OCI-LY3 (cell line): Measurements from ENCODE around the gene RDH14.

Experiments used
- H2AFZ ChIP-seq: fragments of 200-600, 300-600 bp; shearing (Covaris generic); 2 replicates; pipeline ENCODE4 v1.6.0; 2014; ENCODE audit warnings: antibody characterized with exemption, low read depth, low read length
- H3K27ac ChIP-seq: fragments of 200-600, 300-600 bp; sonication (generic); 2 replicates; pipeline ENCODE4 v1.5.1; 2014; ENCODE audit warnings: mild to moderate bottlenecking, low read length, moderate library complexity, mixed read lengths
- H3K27me3 ChIP-seq: fragments of 200-600, 300-600 bp; sonication (generic); 2 replicates; pipeline ENCODE4 v1.6.1; 2014; ENCODE audit warnings: low read depth, low read length, mixed read lengths
- H3K36me3 ChIP-seq: fragments of 200-600, 300-600 bp; sonication (generic); replicated peaks from 2 replicates; pipeline ENCODE3; 2014; ENCODE audit warnings: low read depth, low read length, mixed read lengths
- H3K4me1 ChIP-seq: fragments of 300-600, 200-600 bp; sonication (generic); 2 replicates; pipeline ENCODE4 v1.6.1; 2014; ENCODE audit warnings: low read length, mixed read lengths
- H3K4me2 ChIP-seq: fragments of 200-600, 300-600 bp; sonication (generic); 2 replicates; pipeline ENCODE4 v1.6.1; 2014; ENCODE audit warnings: low read length, mixed read lengths
- H3K4me3 ChIP-seq: fragments of 300-600, 200-600 bp; sonication (generic); 2 replicates; pipeline ENCODE4 v1.5.1; 2014; ENCODE audit warnings: antibody characterized with exemption, mild to moderate bottlenecking, low read length, moderate library complexity
- H3K79me2 ChIP-seq: fragments of 300-600, 200-600 bp; shearing (Covaris generic); 2 replicates; pipeline ENCODE4 v1.6.1; 2014; ENCODE audit warnings: mild to moderate bottlenecking, low read length, mixed read lengths
- H3K9ac ChIP-seq: fragments of 300-600, 200-600 bp; shearing (Covaris generic); 2 replicates; pipeline ENCODE4 v1.6.0; 2014; ENCODE audit warnings: mild to moderate bottlenecking, low read length, moderate library complexity
- H3K9me3 ChIP-seq: fragments of 200-600, 300-600 bp; shearing (Covaris generic); 2 replicates; pipeline ENCODE4 v1.6.1; 2014; ENCODE audit warnings: low read length, mixed read lengths; ENCODE audit not compliant: insufficient read depth
- H4K20me1 ChIP-seq: fragments of 200-600, 300-600 bp; sonication (generic); 2 replicates; pipeline ENCODE4 v1.6.1; 2016; ENCODE audit warnings: low read length, mixed read lengths; ENCODE audit not compliant: insufficient read depth
- EZH2phosphoT487 ChIP-seq: fragments of 200-600 bp; shearing (Covaris generic); IDR thresholded peaks from 2 replicates; pipeline ENCODE4 v1.6.1; 2018; ENCODE audit warnings: antibody characterized with exemption, mixed run types, low read depth
- TF ChIP-seq, protein P1 (sequence below): fragments of 200-600, 300-600 bp; sonication (generic); IDR thresholded peaks from 2 replicates; pipeline ENCODE4 v1.5.1; 2014; ENCODE audit warnings: antibody characterized with exemption, low read length, low read depth

Gene RDH14, protein sequence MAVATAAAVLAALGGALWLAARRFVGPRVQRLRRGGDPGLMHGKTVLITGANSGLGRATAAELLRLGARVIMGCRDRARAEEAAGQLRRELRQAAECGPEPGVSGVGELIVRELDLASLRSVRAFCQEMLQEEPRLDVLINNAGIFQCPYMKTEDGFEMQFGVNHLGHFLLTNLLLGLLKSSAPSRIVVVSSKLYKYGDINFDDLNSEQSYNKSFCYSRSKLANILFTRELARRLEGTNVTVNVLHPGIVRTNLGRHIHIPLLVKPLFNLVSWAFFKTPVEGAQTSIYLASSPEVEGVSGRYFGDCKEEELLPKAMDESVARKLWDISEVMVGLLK

GRCh38 chr2:18560031-18560796 is at the start of gene RDH14:
Gene RDH14 (minus strand): TSS chr2:18560653. CDS start chr2:18560572, 81 bp downstream.
- no peak for TF ChIP-seq EZH2phosphoT487
- TF ChIP-seq, protein P1, sequence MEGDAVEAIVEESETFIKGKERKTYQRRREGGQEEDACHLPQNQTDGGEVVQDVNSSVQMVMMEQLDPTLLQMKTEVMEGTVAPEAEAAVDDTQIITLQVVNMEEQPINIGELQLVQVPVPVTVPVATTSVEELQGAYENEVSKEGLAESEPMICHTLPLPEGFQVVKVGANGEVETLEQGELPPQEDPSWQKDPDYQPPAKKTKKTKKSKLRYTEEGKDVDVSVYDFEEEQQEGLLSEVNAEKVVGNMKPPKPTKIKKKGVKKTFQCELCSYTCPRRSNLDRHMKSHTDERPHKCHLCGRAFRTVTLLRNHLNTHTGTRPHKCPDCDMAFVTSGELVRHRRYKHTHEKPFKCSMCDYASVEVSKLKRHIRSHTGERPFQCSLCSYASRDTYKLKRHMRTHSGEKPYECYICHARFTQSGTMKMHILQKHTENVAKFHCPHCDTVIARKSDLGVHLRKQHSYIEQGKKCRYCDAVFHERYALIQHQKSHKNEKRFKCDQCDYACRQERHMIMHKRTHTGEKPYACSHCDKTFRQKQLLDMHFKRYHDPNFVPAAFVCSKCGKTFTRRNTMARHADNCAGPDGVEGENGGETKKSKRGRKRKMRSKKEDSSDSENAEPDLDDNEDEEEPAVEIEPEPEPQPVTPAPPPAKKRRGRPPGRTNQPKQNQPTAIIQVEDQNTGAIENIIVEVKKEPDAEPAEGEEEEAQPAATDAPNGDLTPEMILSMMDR: no peak
- H3K27ac ChIP-seq: peak within 1 kb of the TSS; percentile 66
- H3K4me2 ChIP-seq: peak within 1 kb of the TSS; percentile 90
- H3K9ac ChIP-seq: peak within 1 kb of the TSS; percentile 80
- H4K20me1 ChIP-seq: peaks cover 7% of the 10 kb centered on the region
- peaks cover 31% of the 10 kb centered on the region for H3K79me2 ChIP-seq
- H2AFZ ChIP-seq: peak within 1 kb of the TSS; percentile 95
- H3K4me3 ChIP-seq: peak within 1 kb of the TSS; percentile 84
- peaks cover 8% of the 10 kb centered on the region for H3K36me3 ChIP-seq
- H3K4me1 ChIP-seq: peaks cover 7% of the 10 kb centered on the region
- H3K27me3 ChIP-seq: no peaks in the 10 kb centered on the region
- no peaks in the 10 kb centered on the region for H3K9me3 ChIP-seq

GRCh38 chr2:18610090-18610489 is 49.6 kb upstream of the RDH14 start:
- Histone ChIP-seq H3K9me3 (no peaks in the 10 kb centered on the region), H4K20me1 (no peaks in the 10 kb centered on the region), H3K4me1 (peaks cover 14% of the 10 kb centered on the region), H3K4me3 (no peak overlapping the region), H3K36me3 (no peaks in the 10 kb centered on the region), H3K4me2 (no peak overlapping the region), H3K9ac (no peak overlapping the region), H2AFZ (no peak overlapping the region), H3K27ac (no peak overlapping the region), H3K27me3 (no peaks in the 10 kb centered on the region), H3K79me2 (no peaks in the 10 kb centered on the region)
- TF ChIP-seq, protein P1: no peak
- TF ChIP-seq EZH2phosphoT487: no peak

- Histone ChIP-seq H3K9me3 (no peaks in the 10 kb centered on the region), H3K36me3 (no peaks in the 10 kb centered on the region), H3K4me1 (peaks cover 32% of the 10 kb centered on the region), H3K4me3 (no peak overlapping the region), H3K27ac (no peak overlapping the region), H3K27me3 (no peaks in the 10 kb centered on the region), H2AFZ (no peak overlapping the region), H3K9ac (no peak overlapping the region), H4K20me1 (no peaks in the 10 kb centered on the region), H3K4me2 (no peak overlapping the region), H3K79me2 (no peaks in the 10 kb centered on the region)
- TF ChIP-seq EZH2phosphoT487: no peak
- TF ChIP-seq, protein P1: no peak
These were observed 44.7 kb upstream of the RDH14 start for GRCh38 chr2:18605115-18605514.

DNA sequence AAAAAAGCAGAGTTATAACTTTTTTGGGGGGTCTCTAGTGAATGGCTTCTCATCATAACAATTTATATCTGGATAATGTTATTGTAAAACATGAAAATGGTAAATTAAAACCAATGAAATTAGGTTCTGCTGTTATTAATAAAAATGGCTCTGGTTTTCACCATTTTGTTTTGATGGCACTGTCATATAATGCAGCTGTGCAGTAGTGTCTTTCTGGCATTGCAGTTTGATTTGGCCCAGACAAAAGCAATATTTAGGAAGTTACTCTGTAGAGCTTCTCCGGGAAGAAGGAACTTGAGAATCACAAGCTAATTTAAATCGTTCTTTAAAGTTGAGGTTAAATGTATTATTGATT is 44.1 kb upstream of the RDH14 start:
- H3K79me2 ChIP-seq: no peaks in the 10 kb centered on the region
- H2AFZ ChIP-seq: no peak overlapping the region
- H3K4me1 ChIP-seq: peaks cover 32% of the 10 kb centered on the region
- H4K20me1 ChIP-seq: no peaks in the 10 kb centered on the region
- H3K9me3 ChIP-seq: no peaks in the 10 kb centered on the region
- no peak overlapping the region for H3K4me3 ChIP-seq
- H3K9ac ChIP-seq: no peak overlapping the region
- no peak overlapping the region for H3K4me2 ChIP-seq
- H3K27me3 ChIP-seq: no peaks in the 10 kb centered on the region
- TF ChIP-seq EZH2phosphoT487: no peak
- TF ChIP-seq, protein P1: no peak
- H3K27ac ChIP-seq: no peak overlapping the region
- H3K36me3 ChIP-seq: no peaks in the 10 kb centered on the region
